ENCODE data around the gene TMEM37.

The TMEM37 gene

GRCh38 chr2:119466373-119466772, 34.7 kb downstream of the TMEM37 start:
- no peak overlapping the region for H3K27ac Mint-ChIP-seq
- H3K9me3 Mint-ChIP-seq, result no peaks in the 10 kb centered on the region
- H3K4me1 Mint-ChIP-seq, result peaks cover 0 to 1% of the 10 kb centered on the region in 2 donors
- ATAC-seq (replicated peaks) (no peak), DNase-seq (no peak)
- no peak overlapping the region for H3K4me3 Mint-ChIP-seq
- peaks cover 13 to 16% of the 10 kb centered on the region in 2 donors for H3K27me3 Mint-ChIP-seq
- H3K36me3 Mint-ChIP-seq, result no peaks in the 10 kb centered on the region

- H3K27ac Mint-ChIP-seq, result no peak overlapping the region
- peaks cover 17 to 19% of the 10 kb centered on the region in 2 donors for H3K27me3 Mint-ChIP-seq
- DNase-seq (no peak), ATAC-seq (replicated peaks) (no peak)
- H3K36me3 Mint-ChIP-seq, result no peaks in the 10 kb centered on the region
- no peaks in the 10 kb centered on the region for H3K9me3 Mint-ChIP-seq
- H3K4me3 Mint-ChIP-seq, result no peak overlapping the region
- H3K4me1 Mint-ChIP-seq, result no peaks in the 10 kb centered on the region
Measured at GRCh38 chr2:119468154-119468955, 36.7 kb downstream of the TMEM37 start.

- no peaks in the 10 kb centered on the region for H3K4me1 Mint-ChIP-seq
- DNase-seq (no peak), ATAC-seq (replicated peaks) (no peak)
- no peak overlapping the region for H3K4me3 Mint-ChIP-seq
- H3K27me3 Mint-ChIP-seq, result peaks cover 18 to 19% of the 10 kb centered on the region in 2 donors
- no peaks in the 10 kb centered on the region for H3K9me3 Mint-ChIP-seq
- H3K27ac Mint-ChIP-seq, result no peak overlapping the region
- H3K36me3 Mint-ChIP-seq, result no peaks in the 10 kb centered on the region
Measured at GRCh38 chr2:119469131-119469530, 37.5 kb downstream of the TMEM37 start.

GRCh38 chr2:119469661-119470297, 38.1 kb downstream of the TMEM37 start:
- H3K4me3 Mint-ChIP-seq, result no peak overlapping the region
- no peaks in the 10 kb centered on the region for H3K36me3 Mint-ChIP-seq
- no peak overlapping the region for H3K27ac Mint-ChIP-seq
- no peaks in the 10 kb centered on the region for H3K4me1 Mint-ChIP-seq
- H3K27me3 Mint-ChIP-seq, result peaks cover 19 to 20% of the 10 kb centered on the region in 2 donors
- ATAC-seq (replicated peaks) (no peak), DNase-seq (no peak)
- H3K9me3 Mint-ChIP-seq, result no peaks in the 10 kb centered on the region

GRCh38 chr2:119472749-119473148, 41.1 kb downstream of the TMEM37 start:
- no peak for DNase-seq
- Mint-ChIP-seq H3K9me3 (no peaks in the 10 kb centered on the region), H3K36me3 (no peaks in the 10 kb centered on the region), H3K27me3 (peaks cover 29 to 32% of the 10 kb centered on the region in 2 donors), H3K4me1 (peaks cover 3 to 6% of the 10 kb centered on the region in 2 donors), H3K4me3 (no peak overlapping the region), H3K27ac (no peak overlapping the region)
- ATAC-seq (replicated peaks), result no peak

- no peaks in the 10 kb centered on the region for H3K9me3 Mint-ChIP-seq
- no peak for DNase-seq
- no peak overlapping the region for H3K27ac Mint-ChIP-seq
- no peak overlapping the region for H3K4me3 Mint-ChIP-seq
- no peaks in the 10 kb centered on the region for H3K36me3 Mint-ChIP-seq
- H3K4me1 Mint-ChIP-seq, result peaks cover 3 to 6% of the 10 kb centered on the region in 2 donors
- no peak for ATAC-seq (replicated peaks)
- H3K27me3 Mint-ChIP-seq, result peaks cover 27% of the 10 kb centered on the region in 2 donors
Measured at GRCh38 chr2:119473621-119474370, 42.1 kb downstream of the TMEM37 start.

- ATAC-seq (replicated peaks) (no peak), DNase-seq (no peak)
- Mint-ChIP-seq H3K9me3 (no peaks in the 10 kb centered on the region), H3K4me3 (no peak overlapping the region), H3K36me3 (no peaks in the 10 kb centered on the region), H3K27me3 (peaks cover 24 to 26% of the 10 kb centered on the region in 2 donors), H3K4me1 (peaks cover 3 to 6% of the 10 kb centered on the region in 2 donors), H3K27ac (no peak overlapping the region)
Measured at GRCh38 chr2:119474371-119475224, 42.9 kb downstream of the TMEM37 start.

- no peaks in the 10 kb centered on the region for H3K36me3 Mint-ChIP-seq
- DNase-seq (no peak), ATAC-seq (replicated peaks) (no peak)
- H3K4me1 Mint-ChIP-seq, result peaks cover 3 to 6% of the 10 kb centered on the region in 2 donors
- H3K4me3 Mint-ChIP-seq, result no peak overlapping the region
- no peak overlapping the region for H3K27ac Mint-ChIP-seq
- H3K9me3 Mint-ChIP-seq, result no peaks in the 10 kb centered on the region
- H3K27me3 Mint-ChIP-seq, result peaks cover 30 to 31% of the 10 kb centered on the region in 2 donors
Measured at GRCh38 chr2:119475225-119475856, 43.7 kb downstream of the TMEM37 start.

GRCh38 chr2:119475857-119476244, 44.2 kb downstream of the TMEM37 start:
- Mint-ChIP-seq H3K36me3 (no peaks in the 10 kb centered on the region), H3K9me3 (no peaks in the 10 kb centered on the region), H3K4me3 (no peak overlapping the region), H3K4me1 (peaks cover 3 to 6% of the 10 kb centered on the region in 2 donors), H3K27me3 (peaks cover 31 to 35% of the 10 kb centered on the region in 2 donors), H3K27ac (no peak overlapping the region)
- no peak for DNase-seq
- ATAC-seq (replicated peaks), result no peak

GRCh38 chr2:119476301-119477112, 44.9 kb downstream of the TMEM37 start:
- Mint-ChIP-seq H3K9me3 (no peaks in the 10 kb centered on the region), H3K27me3 (peaks cover 26 to 35% of the 10 kb centered on the region in 2 donors), H3K4me3 (no peak overlapping the region), H3K27ac (no peak overlapping the region), H3K36me3 (no peaks in the 10 kb centered on the region), H3K4me1 (peaks cover 3 to 6% of the 10 kb centered on the region in 2 donors)
- ATAC-seq (replicated peaks) (peak; percentile 85 to 86), DNase-seq (peak; percentile 33)

- DNase-seq (no peak), ATAC-seq (replicated peaks) (no peak)
- Mint-ChIP-seq H3K36me3 (no peaks in the 10 kb centered on the region), H3K9me3 (no peaks in the 10 kb centered on the region), H3K27me3 (peaks cover 26 to 32% of the 10 kb centered on the region in 2 donors), H3K27ac (no peak overlapping the region), H3K4me1 (peaks cover 3 to 6% of the 10 kb centered on the region in 2 donors), H3K4me3 (no peak overlapping the region)
Measured at GRCh38 chr2:119477113-119477505, 45.5 kb downstream of the TMEM37 start.

- Mint-ChIP-seq H3K36me3 (no peaks in the 10 kb centered on the region), H3K4me1 (peaks cover 3 to 6% of the 10 kb centered on the region in 2 donors), H3K27ac (no peak overlapping the region), H3K4me3 (no peak overlapping the region), H3K9me3 (no peaks in the 10 kb centered on the region), H3K27me3 (peaks cover 26 to 30% of the 10 kb centered on the region in 2 donors)
- no peak for ATAC-seq (replicated peaks)
- DNase-seq, result no peak
Measured at GRCh38 chr2:119478188-119478977, 46.7 kb downstream of the TMEM37 start.
